ENCODE data around the gene ALDH1L1.

The ALDH1L1 gene

DNA sequence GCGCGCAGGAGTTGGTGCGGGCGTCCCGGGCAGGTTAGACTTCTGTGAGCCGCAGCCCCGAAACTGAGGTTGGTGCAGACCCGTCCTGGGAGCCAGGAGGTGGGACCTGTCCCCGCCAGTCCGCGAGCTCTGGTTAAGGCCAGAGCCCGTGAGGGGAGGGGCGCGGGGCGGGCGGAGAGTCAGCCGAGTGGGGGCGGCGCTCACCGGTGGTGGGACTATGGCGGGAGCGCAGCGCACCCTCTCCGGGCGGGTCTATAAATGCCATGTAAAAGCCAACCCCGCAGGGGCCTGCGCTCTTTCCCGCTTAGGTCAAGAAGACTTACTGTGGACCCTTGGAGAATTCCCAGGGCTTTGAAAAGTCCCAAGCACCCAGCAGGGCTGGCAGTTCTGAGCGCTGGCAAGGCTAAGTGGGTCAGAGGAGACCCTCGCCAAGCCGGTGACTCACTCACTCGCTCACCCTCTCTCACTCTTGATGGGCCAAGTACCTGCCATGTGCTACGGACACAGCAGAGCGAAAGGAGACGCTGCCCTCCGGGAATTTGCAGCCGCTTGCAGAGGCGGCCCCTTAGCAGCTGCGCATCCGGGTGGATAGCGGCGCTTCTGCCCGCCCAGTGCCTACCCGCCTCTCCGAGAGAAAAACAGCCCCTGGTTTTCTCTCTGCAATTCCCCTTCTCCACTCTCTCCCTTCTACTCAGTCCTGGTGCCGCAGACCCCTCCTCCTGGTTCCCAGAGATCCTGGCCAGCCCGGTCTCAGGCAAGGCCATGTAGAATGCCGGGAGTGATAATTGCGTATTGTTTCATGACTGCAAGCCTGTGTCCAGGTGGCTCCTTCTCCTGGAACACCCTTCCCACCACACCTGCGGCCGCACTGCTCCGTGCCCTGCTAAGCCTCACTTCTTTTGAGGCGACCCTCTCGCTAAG is at the start of gene ALDH1L1:
Gene ALDH1L1, minus strand, starts transcription at position 110 of the 921 bp plus-strand sequence. CDS start 19,607 bp downstream, outside the sequence.
- no peak for DNase-seq (ENCODE audit: low read depth)
- TF ChIP-seq, protein P1, sequence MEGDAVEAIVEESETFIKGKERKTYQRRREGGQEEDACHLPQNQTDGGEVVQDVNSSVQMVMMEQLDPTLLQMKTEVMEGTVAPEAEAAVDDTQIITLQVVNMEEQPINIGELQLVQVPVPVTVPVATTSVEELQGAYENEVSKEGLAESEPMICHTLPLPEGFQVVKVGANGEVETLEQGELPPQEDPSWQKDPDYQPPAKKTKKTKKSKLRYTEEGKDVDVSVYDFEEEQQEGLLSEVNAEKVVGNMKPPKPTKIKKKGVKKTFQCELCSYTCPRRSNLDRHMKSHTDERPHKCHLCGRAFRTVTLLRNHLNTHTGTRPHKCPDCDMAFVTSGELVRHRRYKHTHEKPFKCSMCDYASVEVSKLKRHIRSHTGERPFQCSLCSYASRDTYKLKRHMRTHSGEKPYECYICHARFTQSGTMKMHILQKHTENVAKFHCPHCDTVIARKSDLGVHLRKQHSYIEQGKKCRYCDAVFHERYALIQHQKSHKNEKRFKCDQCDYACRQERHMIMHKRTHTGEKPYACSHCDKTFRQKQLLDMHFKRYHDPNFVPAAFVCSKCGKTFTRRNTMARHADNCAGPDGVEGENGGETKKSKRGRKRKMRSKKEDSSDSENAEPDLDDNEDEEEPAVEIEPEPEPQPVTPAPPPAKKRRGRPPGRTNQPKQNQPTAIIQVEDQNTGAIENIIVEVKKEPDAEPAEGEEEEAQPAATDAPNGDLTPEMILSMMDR (IDR thresholded peaks at IDR 0.05; ENCODE audit: control insufficient read depth, extremely low read depth, insufficient read depth): no peak
- no peak within 1 kb of the TSS for H3K4me3 ChIP-seq (ENCODE audit: low read depth, low read length)

DNA sequence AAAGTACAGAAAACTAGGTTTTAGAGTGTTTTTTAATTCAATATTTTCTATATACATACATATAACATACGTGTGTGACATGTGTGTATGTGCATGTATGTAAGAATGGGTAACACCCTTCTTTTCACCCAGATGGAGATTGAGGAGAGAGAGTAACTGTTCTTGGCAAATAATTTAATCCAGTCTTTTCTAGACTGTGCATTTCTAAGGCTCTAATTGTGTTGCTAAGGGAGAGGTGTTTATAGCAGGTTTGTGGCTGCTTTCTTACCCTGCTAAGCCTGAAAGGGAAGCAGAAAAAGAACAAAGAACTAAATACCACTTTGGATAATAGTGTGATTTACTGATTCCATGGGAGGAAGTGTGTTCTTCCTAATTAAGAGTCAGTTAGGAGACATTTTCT is 46.0 kb upstream of the ALDH1L1 start:
- H3K4me3 ChIP-seq (ENCODE audit: low read depth, low read length): no peak overlapping the region
- no peak for DNase-seq (ENCODE audit: low read depth)
- TF ChIP-seq, protein P1 (IDR thresholded peaks at IDR 0.05; ENCODE audit: control insufficient read depth, extremely low read depth, insufficient read depth): no peak

DNA sequence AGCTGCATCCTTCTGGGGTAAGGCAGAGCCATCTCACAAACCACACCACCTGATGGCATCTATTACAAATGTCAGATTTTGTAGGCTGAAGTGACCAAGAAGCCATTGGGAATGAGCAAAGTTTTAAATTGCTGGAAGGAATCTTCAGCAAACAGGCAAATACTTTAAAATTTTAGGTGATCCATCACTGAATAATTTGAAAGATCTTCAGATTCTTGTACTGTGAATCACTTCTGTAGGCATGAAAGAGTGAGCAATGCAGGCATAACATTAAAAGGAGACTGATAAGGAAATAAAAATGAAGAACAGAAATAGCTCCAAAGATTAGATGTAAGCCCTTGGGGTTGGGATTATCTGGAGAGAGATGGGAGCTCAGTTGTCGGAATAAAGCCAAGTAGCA is 36.0 kb upstream of the ALDH1L1 start:
- H3K4me3 ChIP-seq (ENCODE audit: low read depth, low read length): no peak overlapping the region
- DNase-seq (ENCODE audit: low read depth): no peak
- TF ChIP-seq, protein P1 (IDR thresholded peaks at IDR 0.05; ENCODE audit: control insufficient read depth, extremely low read depth, insufficient read depth): no peak

DNA sequence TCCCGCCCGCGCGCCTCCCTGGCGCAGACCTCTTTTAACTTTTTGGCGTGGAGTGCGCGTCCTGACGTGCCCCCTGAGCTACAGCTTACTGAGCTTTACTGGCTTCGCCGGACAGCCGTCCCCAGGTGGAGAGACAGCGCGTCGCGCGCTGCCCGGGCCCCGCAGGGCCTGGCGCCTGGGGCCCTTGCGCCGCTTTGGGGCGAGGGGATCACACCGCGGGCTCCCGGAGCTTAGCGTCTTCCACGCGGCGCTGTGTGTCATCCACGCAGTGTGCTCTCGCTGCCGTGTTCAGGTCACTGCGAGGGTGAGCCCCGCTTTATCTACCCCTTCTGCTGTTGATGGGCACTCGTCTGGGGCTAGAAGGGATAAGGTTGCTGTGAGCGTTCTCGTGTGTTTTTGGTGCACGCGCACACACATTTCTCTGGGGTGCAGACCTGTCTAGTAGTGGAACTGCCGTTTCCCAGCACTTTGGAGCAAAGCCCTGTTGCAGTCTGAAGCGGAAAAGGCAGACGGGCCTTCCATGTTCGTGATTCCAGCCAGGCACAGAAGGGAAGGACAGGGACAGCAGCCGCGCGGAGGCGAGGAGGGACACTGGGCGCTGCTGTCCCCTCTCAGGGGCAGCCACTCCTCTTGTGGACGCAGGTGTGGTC is 33.1 kb upstream of the ALDH1L1 start:
- H3K4me3 ChIP-seq (ENCODE audit: low read depth, low read length): no peak overlapping the region
- TF ChIP-seq, protein P1 (IDR thresholded peaks at IDR 0.05; ENCODE audit: control insufficient read depth, extremely low read depth, insufficient read depth): no peak
- DNase-seq (ENCODE audit: low read depth): no peak

DNA sequence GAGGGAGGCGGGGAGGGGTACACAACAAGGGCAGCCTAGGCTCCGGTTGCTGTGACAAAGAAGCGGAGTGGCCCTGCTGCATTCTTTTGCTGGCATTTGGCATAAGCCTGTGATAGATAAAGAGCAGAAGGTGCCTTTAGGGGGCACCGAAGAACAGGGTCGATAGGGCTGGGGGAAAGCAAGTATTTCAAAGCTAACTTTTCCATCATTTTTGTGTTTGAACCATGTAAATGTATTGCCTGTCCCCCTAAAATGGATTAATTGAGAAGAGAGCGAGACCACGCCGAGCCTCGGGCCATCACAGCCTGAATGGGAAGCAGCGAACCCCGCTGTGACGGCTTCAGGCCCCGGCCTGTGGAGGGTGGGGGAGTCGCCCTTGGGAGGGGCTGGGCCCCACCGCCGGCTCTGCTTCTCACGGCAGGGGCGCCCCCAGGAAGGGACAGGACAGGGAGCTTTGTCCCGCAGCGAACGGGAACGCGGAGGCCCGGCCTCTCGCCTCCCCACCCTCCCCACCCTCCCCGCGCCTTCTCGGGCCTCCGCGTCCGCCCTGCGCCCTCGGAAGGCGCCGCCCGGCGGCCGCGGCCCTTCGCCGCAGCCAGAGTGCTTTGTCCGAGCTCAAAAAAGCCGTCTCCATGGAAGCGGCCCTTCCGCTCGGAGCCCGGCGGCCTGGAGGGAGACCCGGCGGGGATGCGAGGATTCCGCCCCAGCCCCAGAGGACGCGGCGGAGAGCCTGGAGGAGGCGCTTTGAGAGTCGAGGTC is 32.4 kb upstream of the ALDH1L1 start:
- no peak for DNase-seq (ENCODE audit: low read depth)
- TF ChIP-seq, protein P1 (IDR thresholded peaks at IDR 0.05; ENCODE audit: control insufficient read depth, extremely low read depth, insufficient read depth): no peak
- H3K4me3 ChIP-seq (ENCODE audit: low read depth, low read length): no peak overlapping the region

DNA sequence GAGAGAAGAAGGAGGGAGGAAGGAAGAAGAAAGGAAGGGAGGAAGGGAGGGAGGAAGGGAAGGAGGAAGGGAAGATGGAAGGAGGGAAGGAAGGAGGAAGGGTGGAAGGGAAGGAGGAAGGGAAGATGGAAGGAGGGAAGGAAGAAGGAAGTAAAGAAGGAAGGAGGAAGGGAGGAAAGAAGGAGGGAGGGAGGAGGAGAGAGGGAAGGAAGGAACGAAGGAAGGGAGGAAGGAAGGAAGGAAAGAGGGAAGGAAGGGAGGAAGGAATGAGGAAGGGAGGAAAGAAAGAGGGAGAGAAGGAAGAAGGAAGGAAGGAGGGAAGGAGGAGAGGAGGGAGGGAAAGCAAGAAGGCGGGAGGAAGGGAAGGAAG is 31.8 kb upstream of the ALDH1L1 start:
- H3K4me3 ChIP-seq (ENCODE audit: low read depth, low read length): no peak overlapping the region
- no peak for DNase-seq (ENCODE audit: low read depth)
- TF ChIP-seq, protein P1 (IDR thresholded peaks at IDR 0.05; ENCODE audit: control insufficient read depth, extremely low read depth, insufficient read depth): no peak

Data from LNCaP clone FGC (cell line).